Measurements from ENCODE around the gene STX4.

GRCh38 chr16:31031276-31031675 lies 2.1 kb upstream of the STX4 start:
- no peak for TF ChIP-seq CTCF (optimal IDR thresholded peaks at IDR 0.05 in 1 of 3, IDR thresholded peaks at IDR 0.05 in 1 of 3, conservative IDR thresholded peaks at IDR 0.05 in 1 of 3; ENCODE audit: extremely low read depth in 1 of 3, insufficient read depth in 2 of 3, low read length in 3 of 3)
- no peak for TF ChIP-seq EZH2 (IDR thresholded peaks at IDR 0.05; ENCODE audit: low read length)
